Gastroesophageal sphincter (tissue), 3 donors: Measurements from ENCODE around the gene CFD.

Experiments
- EP300 ChIP-seq: sonication (generic); formaldehyde crosslinking; IDR thresholded peaks from one replicate; pipeline ENCODE4 v1.6.1; 2017; ENCODE audit warnings: antibody characterized with exemption, mild to moderate bottlenecking
- POLR2A ChIP-seq, 2 donors: fragments of 450-650 bp; IDR thresholded peaks; one replicate each; pipeline ENCODE4 v1.6.1; 2017; ENCODE audit warnings: antibody characterized with exemption in 2 of 2, mild to moderate bottlenecking in 2 of 2, moderate library complexity in 1 of 2
- POLR2AphosphoS5 ChIP-seq: sonication (generic); formaldehyde crosslinking; IDR thresholded peaks from one replicate; pipeline ENCODE4 v1.6.1; 2017; ENCODE audit warnings: antibody characterized with exemption
- TF ChIP-seq, protein P1 (sequence below), 4 experiments: fragments of 200-600 bp in 2 of 4; fragments of 450-650 bp in 2 of 4; sonication (generic) in 1 of 4; IDR thresholded peaks; one replicate each; pipeline ENCODE4 v1.5.1; 2017 to 2019; ENCODE audit warnings: antibody characterized with exemption in 4 of 4, mild to moderate bottlenecking in 2 of 4, moderate library complexity in 2 of 4

DNA sequence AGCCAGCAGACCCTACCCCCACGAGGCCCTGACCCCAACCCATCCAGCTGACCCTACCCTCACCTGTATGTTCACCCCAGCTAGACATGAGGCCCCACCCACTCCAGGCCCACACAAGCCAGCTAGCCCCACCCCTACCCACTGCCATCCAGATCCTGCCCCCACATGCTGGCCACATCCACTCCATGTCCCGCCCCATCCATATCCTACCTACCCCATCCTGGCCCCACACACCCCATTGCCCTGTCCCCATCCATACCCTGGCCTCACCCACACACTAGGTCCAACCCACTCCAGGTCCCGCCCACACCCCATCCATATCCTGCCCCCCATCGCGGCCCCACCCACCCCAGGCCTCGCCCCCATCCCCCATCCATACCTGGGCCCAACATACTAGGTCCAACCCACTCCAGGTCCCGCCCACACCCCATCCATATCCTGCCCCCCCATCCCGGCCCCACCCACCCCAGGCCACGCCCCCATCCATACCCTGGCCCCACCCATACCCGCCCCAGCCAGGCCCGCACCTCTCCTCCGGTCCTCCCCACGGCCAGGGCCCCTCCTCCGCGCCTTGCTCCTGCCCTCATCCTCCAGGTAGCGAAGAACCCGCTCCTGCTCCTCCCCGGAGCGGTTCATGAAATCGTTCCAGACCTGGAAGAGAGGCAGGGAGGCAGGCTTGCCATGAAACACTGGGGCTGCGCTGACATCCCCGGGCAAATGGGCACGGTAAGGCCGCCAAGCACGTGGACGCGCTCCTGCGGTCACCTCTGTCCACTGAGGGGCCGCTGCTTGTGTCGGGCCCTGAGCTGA lies 41.0 kb downstream of the CFD start:
- TF ChIP-seq, protein P1, sequence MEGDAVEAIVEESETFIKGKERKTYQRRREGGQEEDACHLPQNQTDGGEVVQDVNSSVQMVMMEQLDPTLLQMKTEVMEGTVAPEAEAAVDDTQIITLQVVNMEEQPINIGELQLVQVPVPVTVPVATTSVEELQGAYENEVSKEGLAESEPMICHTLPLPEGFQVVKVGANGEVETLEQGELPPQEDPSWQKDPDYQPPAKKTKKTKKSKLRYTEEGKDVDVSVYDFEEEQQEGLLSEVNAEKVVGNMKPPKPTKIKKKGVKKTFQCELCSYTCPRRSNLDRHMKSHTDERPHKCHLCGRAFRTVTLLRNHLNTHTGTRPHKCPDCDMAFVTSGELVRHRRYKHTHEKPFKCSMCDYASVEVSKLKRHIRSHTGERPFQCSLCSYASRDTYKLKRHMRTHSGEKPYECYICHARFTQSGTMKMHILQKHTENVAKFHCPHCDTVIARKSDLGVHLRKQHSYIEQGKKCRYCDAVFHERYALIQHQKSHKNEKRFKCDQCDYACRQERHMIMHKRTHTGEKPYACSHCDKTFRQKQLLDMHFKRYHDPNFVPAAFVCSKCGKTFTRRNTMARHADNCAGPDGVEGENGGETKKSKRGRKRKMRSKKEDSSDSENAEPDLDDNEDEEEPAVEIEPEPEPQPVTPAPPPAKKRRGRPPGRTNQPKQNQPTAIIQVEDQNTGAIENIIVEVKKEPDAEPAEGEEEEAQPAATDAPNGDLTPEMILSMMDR (IDR thresholded peaks at IDR 0.05): no peak
- TF ChIP-seq POLR2A (IDR thresholded peaks at IDR 0.05) (no peak), EP300 (no peak), POLR2AphosphoS5 (no peak)
